ENCODE measurements around the gene PPFIA4.
A peak's percentile ranks its signal among the peaks of the same experiment; 100 is the strongest.

The PPFIA4 gene

GRCh38 chr1:203099805-203100515, 73.7 kb downstream of the PPFIA4 start:
- DNase-seq (ENCODE audit: low spot score) = no peak

GRCh38 chr1:203100516-203100869, 74.2 kb downstream of the PPFIA4 start:
- DNase-seq (ENCODE audit: low spot score) = no peak

GRCh38 chr1:203101813-203102634, 75.7 kb downstream of the PPFIA4 start:
- DNase-seq (ENCODE audit: low spot score) = no peak

GRCh38 chr1:203103216-203103615, 76.9 kb downstream of the PPFIA4 start:
- DNase-seq (ENCODE audit: low spot score) = no peak

GRCh38 chr1:203103829-203104495, 77.7 kb downstream of the PPFIA4 start:
- DNase-seq (ENCODE audit: low spot score) = no peak

GRCh38 chr1:203104789-203105390, 78.6 kb downstream of the PPFIA4 start:
- DNase-seq (ENCODE audit: low spot score) = no peak

GRCh38 chr1:203112475-203112874, 86.2 kb downstream of the PPFIA4 start:
- DNase-seq (ENCODE audit: low spot score) = no peak

GRCh38 chr1:203113308-203113707, 87.0 kb downstream of the PPFIA4 start:
- no peak for DNase-seq (ENCODE audit: low spot score)

- DNase-seq (ENCODE audit: low spot score) = no peak
Measured at GRCh38 chr1:203114202-203114601, 87.9 kb downstream of the PPFIA4 start.

GRCh38 chr1:203116091-203116820, 90.0 kb downstream of the PPFIA4 start:
- no peak for DNase-seq (ENCODE audit: low spot score)

GRCh38 chr1:203117611-203118575, 91.6 kb downstream of the PPFIA4 start:
- peak; percentile 86 for DNase-seq (ENCODE audit: low spot score)

- DNase-seq (ENCODE audit: low spot score) = no peak
Measured at GRCh38 chr1:203120325-203121153, 94.2 kb downstream of the PPFIA4 start.

- DNase-seq (ENCODE audit: low spot score) = no peak
Measured at GRCh38 chr1:203121186-203122015, 95.1 kb downstream of the PPFIA4 start.

GRCh38 chr1:203122159-203122558, 95.9 kb downstream of the PPFIA4 start:
- DNase-seq (ENCODE audit: low spot score) = no peak

GRCh38 chr1:203124011-203124410, 97.7 kb downstream of the PPFIA4 start:
- no peak for DNase-seq (ENCODE audit: low spot score)

- no peak for DNase-seq (ENCODE audit: low spot score)
Measured at GRCh38 chr1:203124546-203125317, 98.4 kb downstream of the PPFIA4 start.

GRCh38 chr1:203126151-203126865, 100.0 kb downstream of the PPFIA4 start:
- DNase-seq (ENCODE audit: low spot score) = peak; percentile 49

Data from COLO829 (cell line).